GM18508 (cell line): Measurements from ENCODE around the gene CAV1.
A peak's percentile ranks its signal among the peaks of the same experiment; 100 is the strongest.
"Not testable (repeated sequence)": the region's sequence is repeated elsewhere in the genome, so short reads cannot be mapped to it uniquely, and the experiment has no call there.

ENCODE experiments used
- ATAC-seq: cut with Tn5 transposase; IDR thresholded peaks from one replicate; pipeline ENCODE4 v1.9.1; 2021; ENCODE audit warnings: moderate number of reproducible peaks; ENCODE audit not compliant: insufficient read depth, unreplicated experiment

CAV1 gene

GRCh38 chr7:116576350-116577319 is 51.8 kb downstream of the CAV1 start:
- peak; percentile 6 for ATAC-seq

DNA sequence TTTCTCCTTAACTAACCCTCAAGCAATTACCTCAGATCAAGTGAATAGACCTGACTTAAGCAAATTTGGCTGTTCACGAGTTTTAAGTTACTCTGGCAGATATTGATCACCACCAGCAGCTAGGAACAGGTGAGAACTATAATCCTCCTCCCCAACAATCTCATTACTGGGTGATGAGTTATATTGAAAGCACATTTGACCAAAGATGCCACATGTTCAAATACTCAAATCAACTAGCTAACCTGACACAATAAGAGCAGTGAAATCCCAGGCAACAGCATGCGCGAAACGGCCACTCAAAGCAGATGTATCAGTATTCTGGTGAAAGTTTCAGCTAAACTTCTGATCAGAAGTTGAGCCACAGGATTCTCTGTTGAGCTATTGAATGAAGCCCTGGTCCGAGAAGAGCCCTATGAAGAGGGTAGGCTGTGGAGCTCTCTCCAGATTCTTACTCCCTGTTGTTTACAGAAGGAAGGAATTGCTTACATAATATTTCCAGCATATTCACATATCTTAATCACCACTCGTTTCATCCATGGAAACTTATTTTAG is 52.6 kb downstream of the CAV1 start:
- peak; percentile 92 for ATAC-seq

- ATAC-seq = no peak
Measured at GRCh38 chr7:116578526-116578925, 53.7 kb downstream of the CAV1 start.

DNA sequence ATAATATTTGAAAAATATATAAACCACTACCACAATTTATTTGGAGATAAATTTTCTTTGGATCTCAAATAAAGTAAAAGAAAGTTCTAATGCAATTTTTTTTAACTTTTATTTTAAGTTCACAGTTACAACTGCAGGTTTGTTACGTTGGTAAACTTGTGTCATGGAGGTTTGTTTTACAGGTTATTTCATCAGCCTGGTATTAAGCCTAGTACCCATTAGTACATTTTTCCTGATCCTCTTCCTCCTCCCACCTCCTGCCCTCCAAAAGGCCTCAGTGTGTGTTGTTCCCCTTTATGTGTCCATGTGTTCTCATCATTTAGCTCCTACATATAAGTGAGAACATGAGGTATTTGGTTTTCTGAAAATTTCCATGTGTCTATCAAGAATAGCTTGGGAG is 54.5 kb downstream of the CAV1 start:
- ATAC-seq = no peak

DNA sequence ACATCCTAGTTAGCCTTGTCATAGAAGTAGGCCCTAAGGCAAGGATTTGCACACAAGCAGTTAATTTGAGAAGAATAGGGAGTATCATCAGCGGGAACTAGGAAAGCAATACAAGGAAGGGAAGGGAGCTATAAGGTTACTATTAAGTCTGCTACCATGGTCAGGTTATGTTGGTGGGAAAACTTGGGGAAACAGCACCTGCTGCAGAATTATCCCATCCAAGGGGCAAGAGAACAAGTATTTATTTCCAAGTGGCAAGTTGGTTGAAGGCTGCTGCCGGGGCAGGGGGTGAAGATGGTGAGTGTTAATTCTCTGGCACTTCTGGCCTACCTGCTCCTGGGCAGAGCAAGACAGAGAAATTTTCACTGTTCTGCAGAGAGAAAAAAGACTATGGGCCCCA is 55.0 kb downstream of the CAV1 start:
- ATAC-seq = no peak

GRCh38 chr7:116582164-116582732 is 57.4 kb downstream of the CAV1 start:
- no peak for ATAC-seq

- ATAC-seq = no peak
Measured at GRCh38 chr7:116582806-116583444, 58.1 kb downstream of the CAV1 start.

DNA sequence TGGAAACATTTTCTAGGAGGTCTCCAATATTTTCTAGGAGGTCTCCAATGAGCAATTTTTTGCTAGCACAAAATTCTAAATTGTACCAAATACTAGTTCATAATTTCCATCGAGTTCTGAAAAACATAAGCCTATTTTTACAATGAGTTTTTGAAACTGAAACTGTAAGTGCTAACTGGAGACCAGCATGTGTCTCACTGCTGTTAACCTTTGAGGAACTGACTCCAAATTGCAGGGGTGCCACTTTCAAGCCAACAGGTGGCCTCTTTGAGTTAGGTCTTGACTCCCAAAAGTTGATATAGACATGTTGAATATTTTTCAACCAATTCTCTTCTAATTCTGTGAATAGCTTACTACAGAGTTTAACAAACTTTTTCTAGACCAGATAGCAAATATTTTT is 58.8 kb downstream of the CAV1 start:
- peak; percentile 94 for ATAC-seq

DNA sequence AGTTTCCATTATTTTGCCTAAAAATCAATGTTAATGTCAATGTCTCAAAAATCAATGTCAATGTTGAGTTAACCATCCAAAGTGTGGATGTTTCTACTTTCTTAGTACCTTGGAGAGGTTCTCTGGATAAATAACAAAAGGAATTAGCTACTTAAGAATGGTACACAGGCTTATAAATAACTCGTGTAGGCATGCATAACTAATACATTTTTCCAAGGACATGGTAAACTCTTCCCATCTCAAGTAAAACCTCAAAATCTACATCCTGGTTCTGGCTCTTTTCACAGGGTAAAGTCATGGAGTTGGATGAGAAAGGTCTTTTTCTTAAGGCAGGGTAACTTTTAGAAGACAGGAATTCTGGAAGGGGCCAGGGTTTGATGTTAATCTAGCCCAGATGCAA is 59.9 kb downstream of the CAV1 start:
- ATAC-seq = no peak

DNA sequence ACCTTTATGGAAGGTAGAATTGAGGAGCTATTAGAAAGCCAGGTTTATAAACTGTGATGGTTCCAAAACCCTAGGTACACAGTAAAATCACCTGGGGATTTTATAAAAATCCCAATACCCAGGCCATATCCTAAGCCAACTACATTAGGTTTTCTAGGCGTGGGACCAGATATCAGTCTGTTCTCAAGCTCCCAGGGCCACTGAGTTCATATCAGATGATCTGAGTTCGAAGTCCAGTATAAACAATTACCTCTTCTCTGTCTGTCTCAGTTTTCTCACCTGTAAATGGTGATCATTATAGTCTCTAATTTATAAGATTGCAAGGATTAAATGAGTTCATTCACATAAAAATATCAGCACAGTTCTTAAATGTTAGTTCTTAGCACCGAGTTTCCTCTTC is 60.6 kb downstream of the CAV1 start:
- ATAC-seq = no peak

DNA sequence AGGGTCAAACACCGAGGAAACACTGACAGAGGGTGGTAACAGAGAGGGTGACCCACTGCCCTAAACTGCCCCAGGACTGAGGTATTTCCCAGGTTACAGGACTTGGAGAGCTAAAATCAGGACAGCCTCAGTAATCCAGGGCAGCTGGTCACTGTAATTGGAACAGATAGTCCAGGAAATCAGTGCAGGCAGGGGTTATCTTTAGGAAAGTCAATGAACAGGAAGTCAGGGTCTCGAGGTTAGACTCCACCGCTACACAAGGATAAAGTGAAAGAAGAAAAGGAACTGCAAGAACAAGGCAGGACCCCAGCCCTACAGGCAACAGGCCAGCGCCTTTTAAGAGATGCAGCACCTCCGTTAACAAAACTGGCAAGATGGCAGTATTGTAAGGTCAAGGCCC is 61.1 kb downstream of the CAV1 start:
- ATAC-seq = no peak

DNA sequence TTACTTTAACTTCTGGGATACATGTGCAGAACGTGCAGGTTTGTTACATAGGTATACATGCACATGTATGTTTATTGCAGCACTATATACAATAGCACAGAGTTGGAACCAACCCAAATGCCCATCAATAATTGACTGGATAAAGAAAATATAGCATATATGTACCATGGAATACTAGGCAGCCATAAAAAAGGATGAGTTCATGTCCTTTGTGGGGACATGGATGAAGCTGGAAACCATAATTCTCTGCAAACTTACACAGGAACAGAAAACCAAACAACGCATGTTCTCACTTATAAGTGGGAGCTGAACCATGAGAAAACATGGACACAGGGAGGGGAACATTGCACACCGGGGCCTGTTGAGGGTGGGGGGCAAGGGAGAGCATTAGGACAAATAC is 62.4 kb downstream of the CAV1 start:
- not testable (repeated sequence) for ATAC-seq

DNA sequence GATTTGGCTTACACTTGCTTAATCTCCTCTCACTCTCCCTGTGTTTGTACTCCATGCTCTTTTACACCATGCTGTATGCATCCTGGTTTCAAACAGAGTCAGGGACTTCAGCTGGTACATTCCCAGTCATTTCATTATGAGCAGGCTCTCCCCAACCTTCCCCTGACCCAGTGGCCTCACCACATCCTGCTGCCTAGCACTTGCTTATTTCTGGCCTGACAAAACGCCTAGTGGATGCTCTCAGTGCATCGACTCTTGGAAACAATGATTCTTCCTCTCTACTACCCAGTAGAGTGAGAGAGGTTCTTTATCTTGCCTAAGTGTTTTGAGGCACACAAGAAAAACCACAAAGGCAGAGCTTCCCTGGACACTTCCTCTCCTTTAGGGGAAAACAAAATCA is 63.4 kb downstream of the CAV1 start:
- peak; percentile 43 for ATAC-seq

GRCh38 chr7:116588641-116589594 is 64.1 kb downstream of the CAV1 start:
- no peak for ATAC-seq

DNA sequence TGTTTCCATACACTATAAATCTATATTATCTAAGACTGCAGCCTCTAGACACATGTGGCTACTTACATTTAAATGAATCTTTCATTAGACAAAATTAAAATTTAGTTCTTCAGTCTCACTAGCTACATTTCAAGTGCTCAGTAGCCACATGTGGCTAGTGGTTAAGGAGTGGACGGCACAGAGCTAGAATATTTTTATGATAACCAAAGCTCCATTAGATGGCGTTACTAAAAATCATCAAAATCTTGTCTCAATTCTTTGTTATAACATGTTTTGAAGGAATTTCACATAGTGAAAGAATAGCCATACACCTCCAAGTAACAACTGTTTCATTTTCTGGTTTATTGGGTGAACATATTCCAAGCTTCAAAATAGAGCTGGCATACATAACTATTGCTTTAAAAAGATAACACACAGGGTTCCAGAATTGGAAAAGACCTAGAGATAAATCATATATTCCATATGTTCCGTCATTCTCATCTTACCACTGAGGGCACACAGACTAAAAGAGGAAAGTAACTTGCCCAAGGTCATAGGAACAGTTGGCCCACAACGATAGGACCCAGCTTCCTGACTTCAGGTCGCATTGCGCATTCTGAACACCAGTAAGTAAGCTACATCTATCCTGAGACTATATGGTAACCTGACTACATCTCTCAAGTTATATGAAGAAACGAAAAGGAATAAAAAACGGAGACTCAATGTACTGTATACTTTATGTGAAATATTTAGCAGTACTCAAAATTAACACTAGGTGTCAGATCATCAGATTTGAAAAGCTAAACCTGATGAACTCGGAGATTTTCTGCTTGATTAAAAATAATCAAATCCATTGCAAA is 66.6 kb downstream of the CAV1 start:
- no peak for ATAC-seq

DNA sequence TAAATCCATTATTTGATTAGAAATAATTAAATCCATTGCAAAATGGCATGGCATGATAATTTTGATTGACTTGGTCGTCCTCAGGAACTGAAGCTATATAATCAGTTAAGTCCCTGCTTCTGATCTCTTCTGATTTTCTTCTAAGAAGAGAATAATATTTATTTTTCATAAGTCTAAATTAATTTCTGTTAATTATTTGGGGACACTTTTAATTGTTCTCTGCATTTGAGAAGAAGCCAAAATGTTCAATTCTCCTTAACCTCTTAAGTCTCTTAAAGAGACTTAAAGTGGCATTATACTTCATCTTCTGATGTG is 67.2 kb downstream of the CAV1 start:
- no peak for ATAC-seq

- no peak for ATAC-seq
Measured at GRCh38 chr7:116592445-116592844, 67.6 kb downstream of the CAV1 start.

DNA sequence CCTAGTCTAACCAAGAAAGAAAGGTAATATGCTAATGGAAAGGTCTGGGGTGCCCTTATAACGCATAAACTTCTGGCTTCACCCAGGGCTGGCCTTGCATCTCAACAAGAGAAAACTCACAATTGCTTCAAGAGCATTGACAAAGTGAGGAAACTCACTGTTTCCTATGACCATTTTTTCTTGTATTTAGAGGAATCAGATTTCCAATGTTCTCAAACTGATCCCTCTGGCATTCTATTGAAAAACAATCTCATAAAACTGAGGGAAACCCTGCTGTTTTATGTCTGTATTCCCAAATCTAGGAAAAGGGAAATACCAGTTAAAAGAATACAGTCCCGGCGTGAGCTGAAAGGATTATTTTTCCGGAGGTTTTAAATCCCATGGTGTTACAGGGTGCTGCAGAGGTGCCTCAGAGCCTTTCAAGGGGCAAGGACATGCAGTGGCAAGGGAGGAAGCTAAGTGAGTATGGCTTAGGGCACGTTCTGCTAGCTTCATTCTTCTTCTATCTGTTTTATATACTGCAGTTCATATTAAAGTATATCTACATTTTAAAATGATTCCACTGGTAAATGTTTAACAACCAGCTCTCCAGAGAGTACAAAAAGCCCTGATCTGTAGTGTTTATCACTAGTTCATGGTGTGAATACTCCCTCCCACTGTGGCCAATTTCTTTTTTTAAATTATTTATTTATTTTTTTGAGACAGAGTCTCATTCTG is 68.7 kb downstream of the CAV1 start:
- ATAC-seq = no peak

DNA sequence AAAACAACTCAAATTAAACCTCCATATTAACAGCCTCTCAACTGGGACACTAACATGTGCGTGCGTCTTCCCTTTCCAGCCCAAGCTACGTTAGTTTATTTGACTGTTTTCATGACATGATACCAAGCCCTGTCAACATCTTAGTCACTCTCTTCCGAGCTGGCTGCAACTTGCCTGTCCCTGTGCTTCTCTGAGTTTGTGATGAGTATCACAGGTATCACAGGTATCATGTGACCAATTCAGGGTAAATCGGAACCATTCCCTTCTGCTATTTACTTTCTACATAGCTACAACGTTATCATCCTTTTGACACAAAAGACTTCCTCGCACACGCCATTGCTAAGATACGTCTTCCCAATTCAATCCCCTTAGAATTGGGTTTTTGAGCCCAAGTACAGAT is 70.2 kb downstream of the CAV1 start:
- ATAC-seq = no peak
